T-cell (primary cell): ENCODE measurements around the gene LSAMP. TPM values are rescaled to one million over a fixed set of nuclear protein-coding genes. Genes with fewer than 3 reads are reported as not detected.

Experiments
- ATAC-seq, 4 experiments: fragments of 200-7000 bp in 3 of 4; fragments of 150-1000 bp in 1 of 4; cut with Tn5 transposase; replicated peaks in 1 of 4; 1 replicate in 3 of 4; 2 replicates in 1 of 4; pipeline ENCODE4 v1.10.0; 2021; ENCODE audit warnings: moderate library complexity in 3 of 4, mild to moderate bottlenecking in 2 of 4, moderate number of reproducible peaks in 1 of 4
- CTCF ChIA-PET, 2 donors: fragments of 300-600 bp; sonication (Branson Sonifier 250); formaldehyde crosslinking; loops; one replicate each; lab custom pipeline; 2022; ENCODE audit warnings: antibody characterized with exemption in 2 of 2; lab: Charles Lee
- POLR2A ChIA-PET, 2 donors: fragments of 300-600 bp; sonication (Branson Sonifier 250); formaldehyde crosslinking; loops; one replicate each; lab custom pipeline; 2022; ENCODE audit warnings: antibody characterized with exemption in 2 of 2; lab: Charles Lee
- DNase-seq, 35 experiments: peaks; one replicate each; pipeline versions ENCODE4 v3.0.0 to v3.0.0-alpha.2; 2013 to 2023
- H3K27ac ChIP-seq: one replicate; pipeline ENCODE4 v1.5.1; 2013; ENCODE audit warnings: low read length
- H3K27me3 ChIP-seq, 2 experiments: replicated peaks in 1 of 2; 1 replicate in 1 of 2; 2 replicates in 1 of 2; pipeline versions ENCODE4 v1.6.1 to v1.7.0; 2013; ENCODE audit warnings: low read length in 1 of 2, mixed read lengths in 1 of 2; ENCODE audit not compliant: control insufficient read depth in 2 of 2, insufficient read depth in 2 of 2; ENCODE audit errors: extremely low read depth in 1 of 2
- H3K36me3 ChIP-seq, 2 donors: 1 replicate in 1 of 2; 2 replicates in 1 of 2; pipeline versions ENCODE4 v1.6.1 to v1.7.0; 2013; ENCODE audit warnings: low read length in 1 of 2; ENCODE audit not compliant: control insufficient read depth in 2 of 2, insufficient read depth in 1 of 2; ENCODE audit errors: extremely low read depth in 1 of 2
- H3K4me1 ChIP-seq, 2 experiments: 1 replicate in 1 of 2; 2 replicates in 1 of 2; pipeline versions ENCODE4 v1.6.1 to v1.7.0; 2013; ENCODE audit warnings: low read length in 2 of 2, mixed read lengths in 1 of 2; ENCODE audit not compliant: insufficient read depth in 2 of 2, control insufficient read depth in 1 of 2; ENCODE audit errors: extremely low read depth in 1 of 2
- H3K4me3 ChIP-seq, 2 donors: 1 replicate in 1 of 2; 2 replicates in 1 of 2; pipeline versions ENCODE4 v1.5.1 to v1.7.0; 2013; ENCODE audit warnings: mild to moderate bottlenecking in 2 of 2, low read length in 1 of 2, moderate library complexity in 1 of 2; ENCODE audit not compliant: control insufficient read depth in 1 of 2; ENCODE audit errors: extremely low read depth in 1 of 2
- H3K9me3 ChIP-seq: 2 replicates; pipeline ENCODE4 v1.7.0; 2013
- H3K27ac Mint-ChIP-seq, 2 donors: one replicate each; pipeline ENCODE4 v1.8.0; 2020 to 2021; ENCODE audit warnings: mild to moderate bottlenecking in 2 of 2, mixed read lengths in 2 of 2
- H3K27me3 Mint-ChIP-seq, 2 donors: one replicate each; pipeline ENCODE4 v1.8.0; 2021 to 2022; ENCODE audit warnings: mixed read lengths in 2 of 2
- H3K36me3 Mint-ChIP-seq: one replicate; pipeline ENCODE4 v1.8.0; 2021; ENCODE audit warnings: mixed read lengths
- H3K4me1 Mint-ChIP-seq, 3 donors: one replicate each; pipeline ENCODE4 v1.8.0; 2020 to 2022; ENCODE audit warnings: mixed read lengths in 3 of 3, mild to moderate bottlenecking in 1 of 3
- H3K4me3 Mint-ChIP-seq, 3 donors: one replicate each; pipeline ENCODE4 v1.8.0; 2020 to 2022; ENCODE audit warnings: mild to moderate bottlenecking in 3 of 3, mixed read lengths in 3 of 3, moderate library complexity in 3 of 3
- H3K9me3 Mint-ChIP-seq, 3 donors: one replicate each; pipeline ENCODE4 v1.8.0; 2020 to 2022; ENCODE audit warnings: mixed read lengths in 3 of 3
- WGBS: methylation state at CpG from one replicate; pipeline ENCODE4 v1.1.5; 2013; ENCODE audit warnings: missing lambda C conversion rate; ENCODE audit not compliant: insufficient coverage; 5-methylcytosine and 5-hydroxymethylcytosine counted together
- total RNA-seq, 35 experiments: library from RNA in 6 of 35; stranded (reverse) in 6 of 35; fragments of 120-200 nt in 1 of 35; gene quantifications; one replicate each; pipeline versions ENCODE4 v1.2.1 to v1.2.4 and lab custom pipeline; 2013 to 2026

The LSAMP gene
- total RNA-seq, 5 donors from 2014 or later (not counting 1 experiment from before 2014, with no cell fraction given), result 0.03 to 0.28 (median 0.06) TPM; not detected in 2

- Histone ChIP-seq H3K4me1 (no peaks in the 10 kb centered on the region), H3K36me3 (no peaks in the 10 kb centered on the region), H3K27ac (no peak overlapping the region), H3K9me3 (no peaks in the 10 kb centered on the region), H3K27me3 (no peaks in the 10 kb centered on the region), H3K4me3 (no peak overlapping the region)
- ATAC-seq (no peak), DNase-seq (no peak)
- Mint-ChIP-seq H3K9me3 (no peaks in the 10 kb centered on the region), H3K4me1 (no peaks in the 10 kb centered on the region), H3K4me3 (no peak overlapping the region), H3K27ac (no peak overlapping the region), H3K27me3 (no peaks in the 10 kb centered on the region), H3K36me3 (no peaks in the 10 kb centered on the region)
- ChIA-PET CTCF (no interaction called here), POLR2A (no interaction called here)
- no CpG with 5 or more reads among the region's 1 CpG for WGBS
Observed at GRCh38 chr3:116032176-116032575, 413.1 kb downstream of the LSAMP start.

- WGBS, result 81% methylated on average over 4 of the region's 5 CpGs
- CTCF ChIA-PET, result no interaction called here
Observed at GRCh38 chr3:116030131-116030850, 415.0 kb downstream of the LSAMP start.

GRCh38 chr3:116029266-116029665 lies 416.0 kb downstream of the LSAMP start:
- CTCF ChIA-PET, result no interaction called here
- H3K27me3 Mint-ChIP-seq, result no peaks in the 10 kb centered on the region
- no peaks in the 10 kb centered on the region for H3K4me1 Mint-ChIP-seq

More at GRCh38 chr3:116030131-116030850, 415.0 kb downstream of the LSAMP start:
- H3K27me3 Mint-ChIP-seq, result no peaks in the 10 kb centered on the region
- Histone ChIP-seq H3K4me1 (no peaks in the 10 kb centered on the region), H3K27ac (no peak overlapping the region), H3K9me3 (no peaks in the 10 kb centered on the region), H3K27me3 (no peaks in the 10 kb centered on the region), H3K36me3 (no peaks in the 10 kb centered on the region), H3K4me3 (no peak overlapping the region)
- H3K36me3 Mint-ChIP-seq, result no peaks in the 10 kb centered on the region
- no peak overlapping the region for H3K27ac Mint-ChIP-seq
- POLR2A ChIA-PET, result no interaction called here
- no peaks in the 10 kb centered on the region for H3K4me1 Mint-ChIP-seq
- ATAC-seq (no peak), DNase-seq (no peak)
- H3K4me3 Mint-ChIP-seq, result no peak overlapping the region
- H3K9me3 Mint-ChIP-seq, result no peaks in the 10 kb centered on the region

GRCh38 chr3:116028157-116028556 lies 417.1 kb downstream of the LSAMP start:
- H3K4me1 Mint-ChIP-seq, result no peaks in the 10 kb centered on the region
- no peaks in the 10 kb centered on the region for H3K27me3 Mint-ChIP-seq
- Histone ChIP-seq H3K36me3 (no peaks in the 10 kb centered on the region), H3K4me1 (no peaks in the 10 kb centered on the region), H3K27ac (no peak overlapping the region), H3K27me3 (no peaks in the 10 kb centered on the region), H3K4me3 (no peak overlapping the region), H3K9me3 (no peaks in the 10 kb centered on the region)
- WGBS, result no CpG with 5 or more reads among the region's 1 CpG
- H3K36me3 Mint-ChIP-seq, result no peaks in the 10 kb centered on the region
- CTCF ChIA-PET, result no interaction called here
- POLR2A ChIA-PET, result no interaction called here
- ATAC-seq, result no peak
- H3K27ac Mint-ChIP-seq, result no peak overlapping the region
- peaks cover 0 to 4% (median 0%) of the 10 kb centered on the region in 3 donors for H3K9me3 Mint-ChIP-seq
- H3K4me3 Mint-ChIP-seq, result no peak overlapping the region
- no peak for DNase-seq

More at GRCh38 chr3:116029266-116029665, 416.0 kb downstream of the LSAMP start:
- POLR2A ChIA-PET, result no interaction called here
- H3K36me3 ChIP-seq, result no peaks in the 10 kb centered on the region
- ATAC-seq, result no peak
- H3K4me3 ChIP-seq, result no peak overlapping the region
- Mint-ChIP-seq H3K27ac (no peak overlapping the region), H3K9me3 (no peaks in the 10 kb centered on the region), H3K4me3 (no peak overlapping the region), H3K36me3 (no peaks in the 10 kb centered on the region)
- H3K27me3 ChIP-seq, result no peaks in the 10 kb centered on the region
- H3K27ac ChIP-seq, result no peak overlapping the region
- no peak for DNase-seq
- no CpG with 5 or more reads among the region's 2 CpGs for WGBS
- no peaks in the 10 kb centered on the region for H3K9me3 ChIP-seq
- no peaks in the 10 kb centered on the region for H3K4me1 ChIP-seq

GRCh38 chr3:116020989-116021388 lies 424.3 kb downstream of the LSAMP start:
- Histone ChIP-seq H3K4me1 (no peaks in the 10 kb centered on the region), H3K4me3 (no peak overlapping the region), H3K9me3 (no peaks in the 10 kb centered on the region), H3K27me3 (no peaks in the 10 kb centered on the region), H3K36me3 (no peaks in the 10 kb centered on the region), H3K27ac (no peak overlapping the region)
- no peak for DNase-seq
- no peaks in the 10 kb centered on the region for H3K4me1 Mint-ChIP-seq
- ChIA-PET POLR2A (no interaction called here), CTCF (no interaction called here)
- H3K27me3 Mint-ChIP-seq, result no peaks in the 10 kb centered on the region
- no peaks in the 10 kb centered on the region for H3K36me3 Mint-ChIP-seq
- peaks cover 0 to 8% (median 0%) of the 10 kb centered on the region in 3 donors for H3K9me3 Mint-ChIP-seq
- no CpG with 5 or more reads among the region's 1 CpG for WGBS
- no peak for ATAC-seq
- H3K27ac Mint-ChIP-seq, result no peak overlapping the region
- no peak overlapping the region for H3K4me3 Mint-ChIP-seq

- WGBS, result no CpG with 5 or more reads among the region's 4 CpGs
- no peaks in the 10 kb centered on the region for H3K36me3 Mint-ChIP-seq
Observed at GRCh38 chr3:116020495-116020894, 424.8 kb downstream of the LSAMP start.

More at GRCh38 chr3:116020495-116020894, 424.8 kb downstream of the LSAMP start:
- Mint-ChIP-seq H3K4me1 (no peaks in the 10 kb centered on the region), H3K9me3 (peaks cover 0 to 8% (median 0%) of the 10 kb centered on the region in 3 donors), H3K27ac (no peak overlapping the region), H3K4me3 (no peak overlapping the region), H3K27me3 (no peaks in the 10 kb centered on the region)
- Histone ChIP-seq H3K27me3 (no peaks in the 10 kb centered on the region), H3K9me3 (no peaks in the 10 kb centered on the region), H3K36me3 (no peaks in the 10 kb centered on the region), H3K27ac (no peak overlapping the region), H3K4me3 (no peak overlapping the region), H3K4me1 (no peaks in the 10 kb centered on the region)
- ATAC-seq, result no peak
- ChIA-PET CTCF (no interaction called here), POLR2A (no interaction called here)
- no peak for DNase-seq
